ENCODE measurements around the gene C19orf25. TPM values are rescaled to one million over a fixed set of nuclear protein-coding genes. Genes with fewer than 3 reads are reported as not detected.

Gene C19orf25
- total and polyA plus RNA-seq, 2 of the 13 experiments (the other 11 are each of a cell fraction or from before 2014, with no cell fraction given) = 14.2 to 32.4 TPM

- TF ChIP-seq ZNF616 (CRISPR knock-in tag; IDR thresholded peaks at IDR 0.05; ENCODE audit: low read depth) = no peak
- no peak for TF ChIP-seq ZNF703 (CRISPR knock-in tag; IDR thresholded peaks at IDR 0.05; ENCODE audit: borderline replicate concordance)
- no peak for TF ChIP-seq ZMAT3 (CRISPR knock-in tag; conservative IDR thresholded peaks at IDR 0.05)
- peak; percentile 89 for TF ChIP-seq ZBTB38 (CRISPR knock-in tag; IDR thresholded peaks at IDR 0.05)
- no peak for TF ChIP-seq SYNCRIP (IDR thresholded peaks at IDR 0.05; ENCODE audit: insufficient read depth, low read depth, low read length)
- TF ChIP-seq RNF2 (conservative IDR thresholded peaks at IDR 0.05; ENCODE audit: low read depth) = no peak
- TF ChIP-seq ZNF878 (CRISPR knock-in tag; IDR thresholded peaks at IDR 0.05) = peak; percentile 70; the same call in 1 of the 2 replicates
- 0 out of 2 replicates have a peak, but pooled peaks have one; percentile 54 for TF ChIP-seq ZNF296 (CRISPR knock-in tag; conservative IDR thresholded peaks at IDR 0.05)
- TF ChIP-seq KLF12 (CRISPR knock-in tag; IDR thresholded peaks at IDR 0.05; ENCODE audit: borderline replicate concordance) = no peak
- TF ChIP-seq JUN (CRISPR knock-in tag; IDR thresholded peaks at IDR 0.05) = no peak
- peak; percentile 99 for TF ChIP-seq PATZ1 (CRISPR knock-in tag; IDR thresholded peaks at IDR 0.05)
- peak; percentile 73 for TF ChIP-seq ZNF574 (CRISPR knock-in tag; IDR thresholded peaks at IDR 0.05)
- TF ChIP-seq NFATC3 (CRISPR knock-in tag; IDR thresholded peaks at IDR 0.05) = peak; percentile 49; the same call in 1 of the 2 replicates
- 0 out of 2 replicates have a peak, but pooled peaks have one; percentile 38 for TF ChIP-seq ZNF558 (CRISPR knock-in tag; IDR thresholded peaks at IDR 0.05; ENCODE audit: borderline replicate concordance)
- no peak for TF ChIP-seq TRAFD1 (CRISPR knock-in tag; IDR thresholded peaks at IDR 0.05; ENCODE audit: borderline replicate concordance)
- TF ChIP-seq ZNF362 (CRISPR knock-in tag; IDR thresholded peaks at IDR 0.05; ENCODE audit: borderline replicate concordance) = peak; percentile 40
- TF ChIP-seq KAT2B (IDR thresholded peaks at IDR 0.05; ENCODE audit: borderline replicate concordance, low read depth, low read length) = no peak
- TF ChIP-seq MAFK (conservative IDR thresholded peaks at IDR 0.05 in 1 of 2, IDR thresholded peaks at IDR 0.05 in 1 of 2; ENCODE audit: low read length in 2 of 2) = no peak
- 0 out of 2 replicates have a peak, but pooled peaks have one; percentile 52 for TF ChIP-seq ZNF276 (CRISPR knock-in tag; IDR thresholded peaks at IDR 0.05; ENCODE audit: low read depth)
These were observed 54.6 kb downstream of the C19orf25 start (continued) for GRCh38 chr19:1424192-1424955.
